Measurements from ENCODE around the gene DLEC1. TPM values are rescaled to one million over a fixed set of nuclear protein-coding genes. Genes with fewer than 3 reads are reported as not detected.
A peak's percentile ranks its signal among the peaks of the same experiment; 100 is the strongest.
"Not testable (repeated sequence)": the region's sequence is repeated elsewhere in the genome, so short reads cannot be mapped to it uniquely, and the experiment has no call there.

DLEC1 gene
- total RNA-seq, 1 donor from 2014 or later: 0.10 TPM

DNA sequence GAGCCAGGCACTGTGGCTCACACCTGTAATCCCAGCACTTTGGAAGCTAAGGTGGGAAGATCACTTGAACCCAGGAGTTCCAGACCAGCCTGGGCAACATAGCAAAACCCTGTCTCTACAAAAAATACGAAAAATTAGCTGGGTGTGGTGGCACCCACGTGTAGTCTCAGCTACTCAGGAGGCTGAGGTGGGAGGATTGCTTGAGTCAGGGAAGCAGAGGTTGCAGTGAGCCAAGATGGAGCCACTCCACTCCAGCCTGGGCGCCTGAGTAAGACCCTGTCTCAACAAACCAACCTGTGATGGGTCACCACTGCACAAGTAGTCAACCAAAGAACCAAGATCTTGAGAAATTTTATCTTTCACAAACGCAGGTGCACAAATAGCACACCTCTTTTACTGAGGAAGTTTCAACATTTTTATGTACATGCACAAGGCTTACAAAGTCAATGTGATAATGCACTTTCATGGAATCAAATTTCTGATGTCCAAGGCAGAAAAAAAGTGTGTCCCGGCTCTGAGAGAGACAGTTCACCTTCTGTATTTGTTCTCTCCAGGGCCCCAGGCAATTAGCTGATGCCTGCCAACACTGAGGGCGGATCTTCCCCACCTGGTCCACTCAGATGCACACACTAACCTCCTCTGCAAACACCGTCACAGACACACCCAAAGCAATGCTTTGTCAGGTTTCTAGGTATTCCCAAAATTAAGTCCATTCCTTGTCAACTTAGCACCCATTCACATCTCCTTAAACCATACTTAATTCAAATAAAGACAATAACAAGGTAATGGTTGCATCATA, 85.5 kb downstream of the DLEC1 start:
- H3K36me3 Mint-ChIP-seq (ENCODE audit: low read depth): peaks cover 40% of the 10 kb centered on the region
- no peaks in the 10 kb centered on the region for H3K4me1 Mint-ChIP-seq (ENCODE audit: low read depth)
- H3K9me3 Mint-ChIP-seq: no peaks in the 10 kb centered on the region
- DNase-seq (ENCODE audit: low spot score): no peak
- no peaks in the 10 kb centered on the region for H3K27me3 Mint-ChIP-seq (ENCODE audit: insufficient read depth)
- H3K27ac Mint-ChIP-seq: no peak overlapping the region
- intact Hi-C loops (cut with micrococcal nuclease): no loop called here
- no peak overlapping the region for H3K4me3 Mint-ChIP-seq

DNA sequence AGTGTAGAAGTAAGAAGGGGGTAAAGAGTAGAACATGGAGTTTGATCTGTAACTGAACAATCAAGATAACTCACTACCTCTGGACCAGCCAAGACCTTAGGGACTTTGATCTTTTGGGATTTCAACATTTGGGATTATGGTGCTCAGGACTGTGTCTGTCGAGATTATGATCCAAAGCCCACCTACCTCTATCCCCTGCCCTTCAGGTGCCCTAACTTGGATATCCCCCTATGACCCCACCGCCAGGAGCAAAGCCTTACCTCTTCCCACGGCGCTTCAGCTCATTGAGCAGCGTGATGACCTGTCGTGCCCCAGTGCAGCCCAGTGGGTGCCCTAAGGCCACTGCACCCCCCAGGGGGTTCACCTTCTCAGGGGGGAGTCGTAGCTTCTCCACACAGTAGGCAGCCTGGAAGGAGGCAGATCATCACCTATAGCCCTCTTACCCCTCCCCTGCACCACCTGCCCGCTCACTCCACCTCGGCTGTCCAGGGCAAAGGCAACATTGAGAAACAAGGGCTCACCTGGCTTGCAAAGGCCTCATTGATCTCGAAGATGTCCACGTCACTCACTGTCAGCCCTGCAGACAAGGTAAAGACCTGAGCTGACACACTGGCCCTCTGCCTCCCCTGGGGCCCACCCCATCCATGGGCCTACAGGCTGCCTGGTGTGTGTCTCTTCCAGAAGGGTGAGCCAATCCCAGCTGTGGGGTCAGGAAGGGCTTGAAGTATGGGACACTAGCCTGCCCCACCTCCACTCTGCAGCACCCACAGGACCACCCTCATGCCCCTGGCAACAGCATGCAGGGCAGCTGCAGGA, 86.5 kb downstream of the DLEC1 start:
- H3K4me3 Mint-ChIP-seq: no peak overlapping the region
- peaks cover 46% of the 10 kb centered on the region for H3K36me3 Mint-ChIP-seq (ENCODE audit: low read depth)
- intact Hi-C loops (cut with micrococcal nuclease): no loop called here
- H3K27me3 Mint-ChIP-seq (ENCODE audit: insufficient read depth): no peaks in the 10 kb centered on the region
- H3K9me3 Mint-ChIP-seq: no peaks in the 10 kb centered on the region
- no peak for DNase-seq (ENCODE audit: low spot score)
- no peak overlapping the region for H3K27ac Mint-ChIP-seq
- no peaks in the 10 kb centered on the region for H3K4me1 Mint-ChIP-seq (ENCODE audit: low read depth)

DNA sequence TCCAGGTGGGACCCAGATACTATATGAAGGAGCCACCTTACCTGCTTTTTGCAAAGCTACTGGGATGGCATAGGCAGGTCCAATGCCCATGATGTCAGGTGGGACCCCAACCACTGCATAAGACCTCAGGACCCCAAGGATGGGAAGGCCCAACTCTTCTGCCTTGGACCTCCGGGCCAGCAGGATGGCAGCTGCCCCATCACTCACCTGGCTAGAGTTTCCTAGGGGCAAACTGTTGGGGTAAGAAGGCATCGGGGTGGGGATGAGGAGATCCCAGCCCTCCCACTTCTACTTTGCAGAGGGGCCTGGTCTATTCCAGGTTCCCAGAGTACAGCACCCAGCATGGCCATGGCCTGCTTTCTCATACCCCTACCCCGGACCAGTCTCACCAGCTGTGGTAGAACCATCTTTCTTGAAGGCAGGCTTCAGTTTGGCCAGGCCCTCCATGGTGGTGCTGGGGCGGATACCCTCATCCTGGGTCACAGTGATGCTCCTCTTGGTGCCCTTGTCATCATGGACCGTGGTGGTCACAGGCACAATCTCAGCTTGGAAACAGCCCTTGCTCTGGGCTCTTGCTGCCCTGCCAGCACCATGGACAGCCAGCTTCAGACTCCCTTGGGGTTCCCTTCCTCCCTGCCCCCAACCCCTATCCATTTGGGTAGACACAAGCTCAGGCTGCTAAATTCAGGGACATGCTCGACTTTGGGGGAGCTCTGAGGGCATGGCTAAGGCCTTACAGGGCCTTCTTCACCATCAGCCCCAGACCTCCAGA, 87.3 kb downstream of the DLEC1 start:
- Mint-ChIP-seq H3K4me3 (no peak overlapping the region), H3K4me1 (ENCODE audit: low read depth) (peaks cover 1% of the 10 kb centered on the region), H3K9me3 (no peaks in the 10 kb centered on the region), H3K27me3 (ENCODE audit: insufficient read depth) (no peaks in the 10 kb centered on the region), H3K36me3 (ENCODE audit: low read depth) (peaks cover 48% of the 10 kb centered on the region), H3K27ac (no peak overlapping the region)
- DNase-seq (ENCODE audit: low spot score): no peak
- intact Hi-C loops (cut with micrococcal nuclease): no loop called here

DNA sequence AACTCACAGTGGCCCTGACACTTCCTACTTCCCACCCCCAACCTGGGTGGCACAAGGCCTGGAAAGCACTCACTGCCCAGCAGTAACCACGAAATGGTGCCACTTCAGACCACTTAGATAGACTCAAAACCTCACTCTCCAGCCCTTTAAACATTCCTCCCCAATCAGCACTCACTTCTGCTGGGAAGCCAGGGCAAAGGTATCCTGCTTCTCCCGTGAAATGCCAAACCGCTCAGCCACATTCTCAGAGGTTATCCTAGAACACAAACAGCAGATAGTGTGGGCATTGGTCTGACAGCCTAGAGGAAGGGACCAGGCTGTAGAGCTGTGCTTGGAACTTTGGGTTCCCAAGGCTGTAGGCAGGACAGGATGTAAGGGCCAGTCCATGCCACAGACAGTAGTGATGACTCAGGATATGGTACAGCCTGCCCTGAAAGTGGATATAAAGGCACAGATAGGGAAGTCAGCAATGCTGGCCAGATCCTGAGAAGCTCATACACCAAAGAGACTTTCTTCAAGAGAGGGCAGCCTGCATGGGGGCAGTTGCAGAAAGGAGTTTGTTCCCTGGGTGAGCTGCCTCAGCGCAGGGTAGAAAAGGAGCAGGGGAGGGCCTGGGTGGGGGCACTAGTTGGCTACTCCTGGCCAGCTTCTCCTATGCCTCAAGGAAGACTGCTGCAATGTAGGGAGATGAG, 88.7 kb downstream of the DLEC1 start:
- no peak for DNase-seq (ENCODE audit: low spot score)
- H3K27ac Mint-ChIP-seq: peak overlapping the region; percentile 34
- no peaks in the 10 kb centered on the region for H3K9me3 Mint-ChIP-seq
- no peak overlapping the region for H3K4me3 Mint-ChIP-seq
- H3K4me1 Mint-ChIP-seq (ENCODE audit: low read depth): peaks cover 8% of the 10 kb centered on the region
- intact Hi-C loops (cut with micrococcal nuclease): no loop called here
- no peaks in the 10 kb centered on the region for H3K27me3 Mint-ChIP-seq (ENCODE audit: insufficient read depth)
- H3K36me3 Mint-ChIP-seq (ENCODE audit: low read depth): peaks cover 49% of the 10 kb centered on the region

DNA sequence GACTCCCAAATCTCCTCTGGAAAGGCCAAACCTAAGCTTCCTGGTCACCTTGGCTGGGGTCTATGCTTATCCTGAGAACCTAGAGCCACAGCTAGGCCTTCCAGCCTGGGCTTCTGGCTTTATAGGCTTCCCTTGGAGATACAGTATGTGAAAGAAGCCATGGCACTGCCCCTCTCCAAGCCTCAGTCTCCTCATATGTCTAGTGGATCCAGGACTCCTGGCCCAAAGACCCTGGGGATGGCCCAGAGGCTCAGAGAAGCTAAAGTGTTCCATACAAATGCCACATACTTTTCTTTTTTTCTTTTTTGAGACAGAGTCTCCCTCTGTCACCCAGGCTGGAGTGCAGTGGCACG, 89.3 kb downstream of the DLEC1 start:
- Mint-ChIP-seq H3K36me3 (ENCODE audit: low read depth) (peaks cover 46% of the 10 kb centered on the region), H3K4me3 (no peak overlapping the region), H3K27me3 (ENCODE audit: insufficient read depth) (no peaks in the 10 kb centered on the region), H3K27ac (no peak overlapping the region), H3K4me1 (ENCODE audit: low read depth) (peaks cover 13% of the 10 kb centered on the region), H3K9me3 (no peaks in the 10 kb centered on the region)
- no peak for DNase-seq (ENCODE audit: low spot score)
- intact Hi-C loops (cut with micrococcal nuclease): no loop called here

DNA sequence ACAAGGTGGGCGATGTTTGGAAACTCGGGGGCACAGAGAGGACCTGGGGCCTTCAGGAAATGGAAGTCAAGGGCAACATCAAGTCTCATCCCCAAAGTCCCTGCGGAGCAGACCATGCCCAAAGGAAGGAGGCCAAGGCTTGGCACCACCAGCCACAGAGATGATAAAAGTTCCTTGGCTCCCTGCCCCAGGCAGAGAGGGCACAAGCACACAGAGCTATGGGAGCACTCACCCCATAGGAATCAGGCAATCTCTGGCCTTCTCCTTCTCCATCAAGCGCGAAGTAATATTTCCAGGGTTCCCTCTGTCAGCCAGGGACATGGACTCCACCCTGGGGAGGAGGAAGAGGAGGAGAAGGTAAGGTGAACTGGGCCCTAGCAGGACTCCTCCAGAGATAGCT, 90.0 kb downstream of the DLEC1 start:
- no peak for DNase-seq (ENCODE audit: low spot score)
- H3K4me3 Mint-ChIP-seq: no peak overlapping the region
- peaks cover 14% of the 10 kb centered on the region for H3K4me1 Mint-ChIP-seq (ENCODE audit: low read depth)
- H3K9me3 Mint-ChIP-seq: no peaks in the 10 kb centered on the region
- no peak overlapping the region for H3K27ac Mint-ChIP-seq
- no peaks in the 10 kb centered on the region for H3K27me3 Mint-ChIP-seq (ENCODE audit: insufficient read depth)
- intact Hi-C loops (cut with micrococcal nuclease): no loop called here
- H3K36me3 Mint-ChIP-seq (ENCODE audit: low read depth): peaks cover 52% of the 10 kb centered on the region

DNA sequence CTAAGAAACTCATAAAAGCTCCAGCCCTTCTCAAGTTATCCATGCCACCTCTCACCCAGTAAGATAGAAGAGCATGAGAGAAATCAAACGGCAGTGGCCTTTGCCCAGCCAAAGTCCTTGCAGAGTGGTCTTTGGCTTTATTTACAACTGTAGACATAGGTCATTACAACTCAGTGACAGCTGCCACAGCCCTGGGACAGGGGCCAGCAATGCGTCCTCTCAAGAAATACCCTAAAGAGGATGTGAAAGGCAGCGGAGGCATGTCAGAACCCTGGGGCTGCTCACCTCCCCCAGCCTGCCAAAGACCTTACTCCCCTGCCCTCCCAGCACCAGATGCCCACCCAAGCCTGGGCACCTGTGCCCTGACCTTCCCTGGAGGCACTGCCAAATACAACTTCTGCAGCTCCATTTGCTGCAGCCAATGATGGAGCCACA, 91.6 kb downstream of the DLEC1 start:
- Mint-ChIP-seq H3K36me3 (ENCODE audit: low read depth) (peaks cover 56% of the 10 kb centered on the region), H3K4me3 (no peak overlapping the region), H3K9me3 (no peaks in the 10 kb centered on the region), H3K4me1 (ENCODE audit: low read depth) (peaks cover 29% of the 10 kb centered on the region), H3K27me3 (ENCODE audit: insufficient read depth) (no peaks in the 10 kb centered on the region), H3K27ac (no peak overlapping the region)
- DNase-seq (ENCODE audit: low spot score): no peak
- intact Hi-C loops (cut with micrococcal nuclease): no loop called here

DNA sequence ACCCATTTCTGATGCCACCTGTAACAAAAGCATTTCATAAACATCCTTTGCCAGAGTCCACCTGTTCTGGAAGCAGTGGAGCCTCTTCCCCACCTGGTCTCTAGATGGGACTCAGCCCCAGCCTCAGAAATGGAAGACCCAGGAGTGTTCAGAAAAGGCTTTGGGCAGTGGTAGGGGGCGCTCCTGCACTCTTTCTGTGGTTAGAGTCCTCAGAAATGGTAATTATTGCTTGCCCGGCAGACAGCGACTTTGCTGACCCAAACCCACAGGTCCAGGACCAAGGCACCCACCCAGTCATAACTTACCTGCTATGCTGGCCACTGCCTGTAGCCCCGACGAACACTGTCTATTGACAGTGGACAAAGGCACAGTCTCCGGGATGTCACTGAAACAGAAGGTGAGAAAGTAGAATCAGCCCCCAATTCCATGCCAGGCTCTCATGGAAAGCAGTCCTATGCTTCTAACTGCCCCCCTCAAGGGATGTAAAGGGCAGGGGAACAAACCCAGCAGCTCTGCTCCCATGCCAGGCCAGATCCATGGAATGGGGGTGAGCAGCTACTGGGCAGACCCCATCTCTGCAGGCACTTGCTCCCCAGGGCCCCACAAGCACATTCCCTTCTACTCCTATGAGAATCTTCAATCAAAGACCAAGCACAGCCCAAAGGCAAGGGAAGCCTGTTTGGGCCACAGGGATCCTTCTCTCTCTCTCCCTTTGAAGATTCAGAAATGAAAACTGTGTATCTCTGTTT, 92.8 kb downstream of the DLEC1 start:
- no peaks in the 10 kb centered on the region for H3K9me3 Mint-ChIP-seq
- no peak for DNase-seq (ENCODE audit: low spot score)
- H3K4me3 Mint-ChIP-seq: no peak overlapping the region
- peaks cover 56% of the 10 kb centered on the region for H3K36me3 Mint-ChIP-seq (ENCODE audit: low read depth)
- peak overlapping the region; percentile 23 for H3K27ac Mint-ChIP-seq
- no peaks in the 10 kb centered on the region for H3K27me3 Mint-ChIP-seq (ENCODE audit: insufficient read depth)
- intact Hi-C loops (cut with micrococcal nuclease): no loop called here
- peaks cover 36% of the 10 kb centered on the region for H3K4me1 Mint-ChIP-seq (ENCODE audit: low read depth)

DNA sequence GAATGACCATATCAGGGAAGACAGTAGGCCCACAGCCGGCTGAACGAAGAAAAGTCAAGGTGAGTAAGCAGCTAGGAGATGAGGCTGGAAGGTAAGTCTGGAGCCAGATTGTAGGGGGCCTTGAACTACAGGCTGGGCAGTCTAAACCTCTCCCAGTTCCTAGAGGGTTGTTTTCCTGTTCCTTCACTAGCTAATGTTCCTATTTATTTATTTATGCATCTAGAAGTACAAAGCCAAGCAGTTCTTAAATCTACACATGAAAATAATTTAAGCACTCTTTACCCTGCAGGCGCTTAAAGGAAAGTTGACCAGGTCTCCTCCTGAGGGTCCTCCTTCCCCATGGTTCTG, 94.2 kb downstream of the DLEC1 start:
- DNase-seq (ENCODE audit: low spot score): no peak
- H3K4me3 Mint-ChIP-seq: no peak overlapping the region
- H3K4me1 Mint-ChIP-seq (ENCODE audit: low read depth): peaks cover 49% of the 10 kb centered on the region
- no peaks in the 10 kb centered on the region for H3K27me3 Mint-ChIP-seq (ENCODE audit: insufficient read depth)
- intact Hi-C loops (cut with micrococcal nuclease): no loop called here
- peaks cover 47% of the 10 kb centered on the region for H3K36me3 Mint-ChIP-seq (ENCODE audit: low read depth)
- no peak overlapping the region for H3K27ac Mint-ChIP-seq
- no peaks in the 10 kb centered on the region for H3K9me3 Mint-ChIP-seq

DNA sequence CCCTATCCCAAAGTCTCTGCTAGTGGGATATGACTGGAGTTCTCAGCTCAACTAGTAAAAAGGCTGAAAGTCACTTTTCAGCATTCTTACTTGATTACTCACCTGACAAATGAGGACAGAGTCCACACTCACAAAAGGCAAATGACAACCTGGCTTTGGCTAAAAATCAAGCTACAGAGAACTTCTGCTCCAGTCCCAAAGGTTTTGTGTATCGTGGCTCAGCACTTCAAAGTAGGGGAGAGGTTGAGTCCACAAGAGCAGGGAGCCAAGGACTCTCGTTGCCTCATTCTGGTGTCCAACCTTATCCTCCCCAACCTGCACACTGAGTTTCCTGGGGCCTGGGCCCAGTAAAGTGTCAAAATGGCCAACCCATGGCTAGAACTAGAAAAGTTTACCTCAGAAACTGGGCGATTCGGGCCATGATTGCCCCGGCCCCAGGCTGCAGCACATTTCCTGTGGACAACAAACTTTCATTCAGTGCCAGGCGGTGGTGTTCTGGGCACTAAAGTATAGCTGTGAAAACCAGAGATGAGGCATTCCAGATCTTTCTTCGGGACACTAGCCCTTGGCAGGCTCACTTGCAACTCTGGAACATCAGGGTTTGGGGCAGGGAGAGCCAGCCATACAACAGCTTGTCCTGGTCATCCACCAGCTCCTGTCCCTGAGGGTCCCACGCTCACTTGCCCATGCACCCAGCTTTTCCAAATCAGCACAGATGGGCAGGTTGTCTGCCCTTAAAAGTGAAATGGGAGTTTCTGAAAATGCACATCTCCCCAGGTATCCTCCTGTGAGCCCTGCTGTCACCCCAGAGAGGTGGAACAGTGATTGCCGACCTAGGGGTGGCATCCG, 94.8 kb downstream of the DLEC1 start:
- DNase-seq (ENCODE audit: low spot score): no peak
- Mint-ChIP-seq H3K27ac (peak overlapping the region; percentile 61), H3K9me3 (no peaks in the 10 kb centered on the region), H3K27me3 (ENCODE audit: insufficient read depth) (no peaks in the 10 kb centered on the region), H3K36me3 (ENCODE audit: low read depth) (peaks cover 47% of the 10 kb centered on the region), H3K4me3 (peak overlapping the region; percentile 53), H3K4me1 (ENCODE audit: low read depth) (peaks cover 52% of the 10 kb centered on the region)
- intact Hi-C loops (cut with micrococcal nuclease): no loop called here

DNA sequence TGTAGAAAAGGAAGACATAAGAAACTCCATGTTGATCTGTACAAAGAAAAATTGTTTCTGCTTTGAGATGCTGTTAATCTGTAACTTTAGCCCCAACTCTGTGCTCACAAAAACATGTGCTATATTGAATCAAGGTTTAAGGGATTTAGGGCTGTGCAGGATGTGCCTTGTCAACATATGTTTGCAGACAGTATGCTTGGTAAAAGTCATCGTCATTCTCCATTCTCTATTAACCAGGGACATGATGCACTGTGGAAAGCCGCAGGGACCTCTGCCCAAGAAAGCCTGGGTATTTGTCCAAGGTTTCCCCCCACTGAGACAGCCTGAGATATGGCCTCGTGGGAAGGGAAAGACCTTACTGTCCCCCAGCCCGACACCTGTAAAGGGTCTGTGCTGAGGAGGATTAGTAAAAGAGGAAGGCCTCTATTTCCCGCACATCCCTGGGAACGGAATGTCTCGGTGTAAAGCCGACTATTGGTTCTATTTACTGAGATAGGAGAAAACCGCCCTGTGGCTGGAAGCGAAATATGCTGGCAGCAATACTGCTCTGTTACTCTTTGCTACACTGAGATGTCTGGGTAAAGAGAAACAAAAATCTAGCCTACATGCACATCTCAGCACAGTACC, 95.6 kb downstream of the DLEC1 start:
- Mint-ChIP-seq H3K27ac (peak overlapping the region; percentile 61), H3K4me3 (peak overlapping the region; percentile 94), H3K36me3 (ENCODE audit: low read depth) (peaks cover 40% of the 10 kb centered on the region), H3K4me1 (ENCODE audit: low read depth) (peaks cover 57% of the 10 kb centered on the region)
- not testable (repeated sequence) for DNase-seq (ENCODE audit: low spot score); H3K9me3 Mint-ChIP-seq; H3K27me3 Mint-ChIP-seq (ENCODE audit: insufficient read depth)
- intact Hi-C loops (cut with micrococcal nuclease): loop anchor here (5.0 kb wide), 7 partner anchors 123 to 1248 kb away; partner anchors contain the start of genes SCN11A, SLC25A38 and WDR48
